ENCODE data around the gene ELFN1.

Gene ELFN1

DNA sequence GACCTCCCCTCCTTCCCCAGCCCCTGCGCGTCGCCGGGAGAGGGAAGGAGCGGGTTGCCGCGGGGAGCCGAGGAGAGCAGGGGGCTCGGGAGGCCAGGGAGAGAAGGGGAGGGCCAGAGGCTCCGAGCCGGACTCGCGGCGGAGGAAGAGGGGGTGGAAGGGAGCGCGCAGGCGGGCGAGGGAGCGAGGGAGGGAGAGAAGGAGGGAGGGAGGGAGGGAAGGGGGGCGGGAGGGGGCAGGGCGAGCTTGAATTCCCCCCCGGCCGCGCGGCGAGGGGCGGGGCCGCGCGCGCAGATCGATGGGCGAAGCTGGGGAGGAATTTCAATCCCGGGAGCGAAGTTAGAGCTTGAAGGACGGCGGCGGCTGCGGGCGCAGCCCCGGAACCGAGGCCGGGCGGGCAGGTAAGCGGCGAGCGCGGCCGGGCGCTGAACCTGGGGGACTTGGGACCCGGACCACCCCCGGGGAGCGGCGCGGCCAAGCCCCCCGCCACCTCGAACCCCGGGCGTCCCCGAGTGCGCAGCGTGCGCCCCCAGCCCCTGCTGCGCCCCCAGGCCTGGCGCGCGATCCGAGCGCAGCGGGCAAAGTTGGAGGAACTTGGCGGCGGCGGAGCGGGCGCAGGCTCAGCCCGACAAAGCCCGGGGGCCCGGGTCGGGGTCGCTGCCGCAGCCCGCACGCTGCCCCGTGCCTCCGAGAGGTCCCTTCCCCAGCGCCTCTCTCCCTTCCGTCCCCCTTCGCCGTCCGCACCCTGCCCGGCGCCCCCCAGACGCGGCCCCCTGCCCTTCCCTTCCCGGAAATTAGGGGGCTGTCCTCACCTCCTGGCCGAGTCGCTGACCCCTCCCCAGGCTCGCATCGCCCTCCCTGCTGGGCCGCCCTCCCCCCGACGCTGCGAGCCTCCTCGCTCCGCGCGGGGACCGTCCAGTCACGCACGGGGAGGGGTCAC, at the start of gene ELFN1:
ELFN1 (plus strand) TSS at position 324 of the 940 bp plus-strand sequence. CDS start 74,320 bp downstream, outside the sequence.
- no peak for DNase-seq

DNA sequence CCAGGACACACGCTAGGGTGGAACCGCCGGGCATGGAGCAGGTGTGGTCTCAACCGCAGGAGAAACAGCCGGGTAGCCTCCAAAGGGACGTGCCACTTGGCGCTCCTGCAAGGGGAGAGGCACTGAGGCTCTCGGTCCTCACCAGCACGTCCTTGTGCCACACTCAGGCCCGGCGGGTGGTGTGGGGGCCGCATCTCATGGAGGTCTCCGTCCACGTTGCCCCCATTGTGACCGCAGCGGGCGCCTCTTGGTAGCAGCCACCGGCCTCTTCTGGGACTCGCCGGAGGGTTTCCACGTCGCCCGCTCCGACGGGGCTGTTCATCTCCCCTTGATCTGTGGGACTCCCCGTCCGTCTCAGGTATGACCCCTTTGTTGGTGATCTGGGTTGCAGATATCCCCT, 49.2 kb upstream of the ELFN1 start:
- no peak for DNase-seq

DNA sequence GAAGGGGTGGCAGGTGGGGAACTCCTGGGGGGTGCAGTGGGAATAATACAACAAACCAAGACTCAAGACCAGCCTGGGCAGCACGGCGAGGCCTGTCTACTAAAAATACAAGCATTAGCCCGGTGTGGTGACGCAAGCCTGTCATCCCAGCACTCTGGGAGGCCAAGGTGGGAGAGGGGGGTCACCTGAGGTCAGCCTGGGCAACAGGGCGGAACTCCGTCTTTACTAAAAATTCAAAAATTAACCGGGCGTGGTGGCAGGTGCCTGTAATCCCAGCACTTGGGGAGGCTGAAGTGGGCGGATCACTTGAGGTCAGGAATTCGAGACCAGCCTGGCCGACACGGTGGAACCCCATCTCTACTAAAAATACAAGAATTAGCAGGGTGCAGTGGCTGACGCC, 48.4 kb upstream of the ELFN1 start:
- DNase-seq = no peak

DNA sequence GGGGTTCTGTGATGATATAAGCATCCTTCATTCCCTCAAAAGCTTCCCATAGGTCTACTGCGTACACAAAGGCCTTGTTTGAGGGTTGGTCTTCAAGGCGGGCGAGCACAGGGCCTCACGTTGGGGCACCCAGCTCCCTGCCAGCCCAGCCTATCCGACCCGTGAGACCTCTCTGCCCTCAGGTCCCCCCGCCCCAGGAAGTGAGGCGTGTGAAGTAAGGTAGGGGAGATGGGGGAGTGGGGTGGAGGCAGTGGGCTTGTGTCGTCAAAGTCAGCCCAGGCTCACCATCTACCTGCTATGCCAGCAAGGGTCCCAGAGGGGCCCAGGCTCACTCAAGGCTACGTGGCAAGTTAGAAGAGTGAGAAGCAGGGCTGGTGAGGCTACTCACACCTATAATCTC, 47.6 kb upstream of the ELFN1 start:
- no peak for DNase-seq

DNA sequence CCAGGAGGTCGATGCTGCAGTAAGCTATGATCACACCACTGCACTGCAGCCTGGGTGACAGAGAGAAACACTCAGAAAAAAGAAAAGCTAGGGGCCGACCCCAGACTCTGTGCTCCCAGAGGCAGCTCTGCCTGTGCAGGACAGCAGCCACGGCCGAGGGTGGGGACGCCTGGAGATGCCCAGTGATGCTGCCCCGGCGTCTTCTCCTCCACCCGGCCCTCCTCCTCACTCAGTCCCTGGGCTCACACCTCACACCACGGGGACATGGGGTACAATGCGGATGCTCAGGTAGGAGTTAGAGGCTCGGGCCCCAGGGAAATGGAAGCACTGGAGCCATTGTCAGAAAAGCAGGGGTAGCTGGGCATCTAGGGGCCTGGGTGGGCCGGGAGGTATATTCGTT, 46.3 kb upstream of the ELFN1 start:
- no peak for DNase-seq

DNA sequence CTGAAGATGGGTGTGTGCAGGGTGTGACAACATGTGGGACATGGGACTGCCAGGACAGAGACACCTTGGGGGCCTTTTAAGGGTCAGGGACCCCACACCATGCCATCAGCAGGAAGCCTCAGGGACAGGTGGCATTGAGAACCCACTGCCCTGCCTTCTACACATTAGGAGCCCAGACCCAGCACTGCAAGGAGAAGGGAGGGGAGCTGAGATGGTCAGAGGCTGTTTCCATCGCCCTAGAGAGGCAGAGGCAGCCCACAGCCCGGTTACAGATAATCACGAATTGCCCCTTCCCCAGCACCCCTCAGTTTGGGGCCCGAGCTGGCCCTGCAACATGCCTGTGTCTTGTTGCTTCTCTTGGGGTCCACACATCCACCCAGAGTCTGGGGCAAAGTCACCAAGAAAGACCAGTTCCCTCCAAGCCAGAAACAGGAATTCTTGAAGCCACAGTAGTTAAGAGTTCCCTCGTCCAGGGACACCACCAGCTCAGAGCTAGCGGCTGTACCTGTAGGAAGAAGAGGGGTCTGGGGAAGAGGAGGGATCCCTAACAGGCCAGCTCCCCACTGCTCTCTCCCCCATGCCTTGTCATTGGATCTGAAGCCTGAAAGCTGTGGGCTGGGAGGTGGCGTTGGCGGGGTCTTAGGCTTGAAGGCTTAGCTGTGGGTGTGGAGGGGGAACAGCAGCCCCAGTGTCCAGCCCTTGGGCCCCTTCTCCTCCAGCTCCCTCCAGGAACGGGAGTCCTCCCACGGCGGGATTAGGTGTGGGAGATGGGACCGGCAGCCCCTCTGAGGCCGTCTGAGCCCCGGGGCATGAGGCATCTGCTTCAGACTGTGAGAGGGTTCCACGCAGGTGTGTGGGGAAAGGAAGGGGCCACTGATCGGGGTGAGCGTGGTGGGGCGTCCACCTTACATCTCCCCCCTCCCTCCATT, 44.8 kb upstream of the ELFN1 start:
- no peak for DNase-seq

DNA sequence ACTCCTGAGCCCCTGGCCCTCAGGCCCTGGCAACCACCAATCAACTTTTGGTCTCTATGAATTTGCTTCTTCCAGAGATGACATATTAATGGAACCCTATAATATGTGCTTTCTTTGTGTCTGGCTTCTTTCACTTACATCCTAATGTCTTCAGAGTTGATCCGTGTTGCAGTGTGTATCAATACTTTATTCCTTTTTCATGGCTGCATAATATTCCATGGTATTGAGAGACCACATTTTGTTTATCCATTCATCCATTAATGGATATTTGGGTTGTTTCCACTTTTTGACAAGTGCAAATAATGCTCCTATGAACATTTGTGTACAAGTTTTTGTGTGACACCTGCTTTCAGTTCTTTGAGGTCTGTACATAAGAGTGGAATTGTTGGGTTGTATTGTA, 43.3 kb upstream of the ELFN1 start:
- DNase-seq = no peak

DNA sequence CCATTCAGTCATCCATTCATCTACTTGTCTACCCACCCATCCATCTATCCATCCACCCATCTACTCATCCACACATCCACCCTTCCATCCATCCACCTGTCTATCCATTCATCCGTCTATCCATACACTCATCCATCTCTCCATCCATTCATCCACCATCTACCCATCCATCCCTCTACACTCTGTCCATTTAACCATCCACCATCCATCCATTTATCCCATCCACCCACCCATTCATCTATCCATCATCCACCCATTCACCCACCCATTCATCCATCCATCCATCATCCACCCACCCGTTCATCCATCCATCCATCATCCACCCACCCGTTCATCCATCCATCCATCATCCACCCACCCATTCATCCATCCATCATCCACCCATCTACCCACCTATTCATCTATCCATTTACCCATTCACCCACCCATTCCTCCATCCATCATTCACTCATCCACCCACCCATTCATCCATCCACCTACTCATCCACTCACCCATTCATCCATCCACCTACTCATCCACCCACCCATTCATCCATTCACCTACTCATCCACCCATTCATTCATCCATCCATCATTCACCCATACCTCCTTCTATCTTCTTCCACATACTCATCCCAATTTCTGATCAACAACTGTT, 39.3 kb upstream of the ELFN1 start:
- no peak for DNase-seq

DNA sequence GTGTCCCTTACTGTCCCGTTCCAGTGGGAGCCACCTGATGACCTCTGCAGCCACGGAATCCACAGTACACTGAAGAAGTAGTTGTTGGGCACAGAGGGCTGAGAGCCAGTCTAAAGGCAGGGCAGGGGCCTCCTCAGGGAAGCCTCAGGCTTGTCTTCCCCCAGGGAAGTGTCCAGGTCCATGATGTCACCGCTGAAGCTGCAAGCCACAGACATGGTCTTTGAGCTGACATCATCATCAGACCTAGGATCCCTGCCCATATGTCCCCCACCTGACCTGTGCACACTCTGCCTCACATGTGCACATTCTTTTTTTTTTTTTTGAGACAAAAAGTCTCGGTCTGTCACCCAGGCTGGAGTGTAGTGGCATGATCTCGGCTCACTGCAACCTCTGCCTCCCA, 38.4 kb upstream of the ELFN1 start:
- no peak for DNase-seq

DNA sequence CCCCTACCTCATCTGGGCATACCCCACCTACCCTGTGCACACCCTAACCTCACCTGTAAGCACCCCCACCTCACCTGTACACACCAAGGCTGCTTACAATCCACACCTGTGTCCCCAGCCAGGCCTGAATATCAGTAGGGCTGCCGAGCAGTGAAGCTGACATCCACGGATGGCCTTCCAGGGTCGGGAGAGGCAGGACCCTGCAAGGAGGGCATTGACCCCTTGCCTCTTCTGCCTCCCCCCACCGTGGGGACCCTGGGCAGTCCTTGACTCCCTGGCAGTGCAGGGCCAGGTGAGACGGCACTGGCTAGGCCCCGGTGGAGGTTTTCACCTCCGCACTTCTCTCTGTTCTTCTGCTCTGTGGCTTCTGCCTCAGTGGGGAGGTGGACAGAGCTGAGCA, 37.6 kb upstream of the ELFN1 start:
- DNase-seq = no peak

DNA sequence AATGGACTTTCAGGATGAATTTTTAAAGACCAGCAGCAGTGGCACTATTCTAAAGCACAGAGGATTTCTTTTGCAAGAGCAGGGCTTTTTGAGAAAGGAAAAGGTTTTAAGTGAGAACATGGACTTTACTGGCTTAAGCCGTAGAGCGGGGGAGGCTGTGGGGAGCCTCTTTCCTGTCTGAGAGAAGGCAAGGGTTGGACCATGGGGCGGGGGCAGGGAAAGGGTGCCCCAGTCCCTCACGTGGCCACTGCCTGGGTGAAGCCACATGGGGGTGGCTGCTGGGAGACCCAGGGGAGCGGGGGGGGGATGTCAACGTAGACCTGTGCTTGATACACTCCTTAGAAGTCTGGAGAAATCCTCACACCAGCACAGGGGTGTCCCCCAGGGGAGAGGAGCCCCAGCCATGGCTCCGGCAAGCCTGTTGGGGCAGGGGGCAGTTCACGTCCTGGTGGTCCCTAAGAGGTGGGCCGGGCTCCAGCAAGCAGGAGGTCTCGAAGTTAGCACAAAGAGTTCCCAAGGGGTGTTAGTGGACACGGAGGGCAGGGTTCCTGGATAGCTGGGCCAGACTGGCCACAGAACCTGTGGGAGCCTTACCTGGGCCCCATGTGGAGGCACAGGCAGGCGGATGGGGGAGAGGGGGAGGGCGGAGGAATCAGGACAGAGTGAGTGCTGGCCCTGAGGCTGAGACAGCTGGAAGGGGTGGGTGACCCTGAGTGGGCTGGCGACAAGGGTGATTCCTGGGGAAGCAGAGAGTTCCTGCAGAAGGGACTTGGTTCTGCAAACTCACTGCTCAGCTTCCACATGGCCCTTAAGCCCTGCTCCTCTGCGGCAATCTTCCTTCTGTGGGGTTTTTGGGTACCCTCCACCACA, 36.9 kb upstream of the ELFN1 start:
- no peak for DNase-seq

DNA sequence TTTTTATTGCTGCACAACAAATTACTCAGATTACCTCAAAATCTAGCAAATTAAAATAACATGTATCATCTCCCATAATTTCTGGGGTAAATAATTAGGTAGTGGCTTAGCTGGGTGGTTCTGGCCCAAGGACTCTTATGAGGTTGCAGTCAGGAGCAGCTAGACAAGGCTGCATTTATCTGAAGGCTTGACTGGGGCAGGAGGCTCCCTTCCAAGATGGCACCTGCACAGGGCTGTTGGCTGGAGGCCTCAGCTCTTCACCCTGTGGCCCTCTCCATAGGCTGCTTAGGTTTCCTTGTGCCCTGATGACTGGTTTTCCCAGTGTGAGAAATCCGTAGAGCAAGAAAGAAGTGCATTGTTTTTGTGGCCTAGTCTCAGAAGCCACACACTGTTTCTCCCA, 34.7 kb upstream of the ELFN1 start:
- DNase-seq = no peak

DNA sequence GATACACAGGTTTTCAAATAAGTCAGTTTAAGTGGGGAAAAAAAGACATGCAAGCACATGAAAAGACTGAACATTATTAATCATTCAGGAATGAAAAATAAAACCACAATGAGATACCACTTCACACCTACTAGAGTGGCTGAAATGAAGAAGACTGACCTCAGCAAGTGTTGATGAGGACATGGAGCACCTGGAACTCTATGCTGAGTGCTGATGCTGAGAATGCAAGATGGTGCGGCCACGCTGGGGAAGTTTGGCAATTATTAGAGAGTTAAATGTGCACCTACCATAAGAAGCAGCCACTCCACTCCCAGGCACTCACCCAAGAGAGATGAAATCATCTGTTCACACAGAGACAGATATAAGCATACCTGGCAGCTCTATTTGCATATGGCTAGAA, 32.9 kb upstream of the ELFN1 start:
- no peak for DNase-seq

DNA sequence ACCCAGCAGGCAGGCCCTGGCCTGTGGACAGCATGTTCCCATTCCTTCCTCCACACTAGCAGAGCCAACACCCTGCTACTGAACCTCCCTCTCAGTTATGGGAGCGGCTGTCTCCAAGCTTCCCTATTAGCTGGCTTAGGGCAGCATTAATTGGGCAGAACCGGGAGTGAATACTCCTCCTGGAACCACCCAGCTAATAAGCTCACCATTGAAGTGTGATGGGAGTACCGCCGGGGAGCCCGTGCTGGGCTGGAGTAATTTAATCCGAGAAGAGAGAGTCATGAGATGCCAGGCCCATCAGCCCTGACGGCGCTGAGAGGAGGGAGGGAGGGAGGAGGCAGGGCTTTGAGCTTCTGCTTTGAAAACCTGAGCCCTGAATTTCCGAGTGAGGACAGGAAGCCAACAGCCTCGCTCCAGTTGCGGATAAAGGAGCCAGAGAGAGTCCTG, 31.8 kb upstream of the ELFN1 start:
- DNase-seq = no peak

DNA sequence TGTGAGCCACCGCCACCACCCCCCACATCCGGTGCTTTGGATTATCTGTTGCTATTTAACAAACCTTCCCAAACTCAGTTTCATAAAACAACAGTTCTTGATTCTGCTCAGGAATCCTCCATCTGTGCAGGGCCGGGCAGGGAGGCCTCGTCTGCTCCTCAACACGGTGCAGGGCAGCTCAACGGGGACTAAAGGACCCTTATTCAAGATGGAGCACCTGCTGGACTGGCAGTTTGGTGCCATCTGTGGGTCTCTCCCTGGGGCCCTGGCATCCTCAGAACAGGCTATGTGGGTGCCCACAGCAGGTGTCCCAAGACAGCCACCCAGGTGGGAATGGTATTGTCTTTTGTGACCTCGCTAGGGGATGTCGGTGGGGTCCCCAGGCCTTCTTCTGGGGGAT, 31.0 kb upstream of the ELFN1 start:
- no peak for DNase-seq

DNA sequence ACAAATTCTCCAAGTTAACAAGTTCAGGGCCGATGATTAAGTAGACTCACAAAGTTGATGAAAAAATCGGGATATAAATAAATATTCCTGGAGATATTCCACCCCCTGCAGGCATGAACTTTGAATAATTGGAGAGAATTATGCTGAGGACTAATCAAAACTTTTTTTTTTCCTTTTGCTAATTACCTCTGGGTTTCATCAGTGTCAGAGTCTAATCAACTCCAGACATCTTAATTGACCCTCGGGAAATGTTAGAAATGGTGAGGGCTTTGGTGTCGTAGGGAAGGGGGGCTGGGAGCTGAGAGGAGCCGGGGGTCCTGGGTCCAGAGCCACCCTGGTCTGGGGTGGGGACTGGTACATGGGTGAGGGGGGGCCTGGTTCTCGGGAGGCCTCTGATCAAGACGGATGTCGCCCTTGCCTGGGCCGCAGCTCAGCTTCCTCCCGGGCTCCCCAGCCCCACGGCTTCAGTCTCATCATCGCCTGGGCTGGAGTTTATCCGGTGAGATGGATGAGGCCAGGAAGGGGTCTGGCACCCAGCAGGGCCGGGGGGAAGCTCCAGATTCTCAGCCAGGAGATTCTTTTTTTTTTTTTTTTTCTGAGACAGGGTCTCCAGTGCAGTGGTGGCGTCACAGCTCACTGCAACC, 30.4 kb upstream of the ELFN1 start:
- no peak for DNase-seq

DNA sequence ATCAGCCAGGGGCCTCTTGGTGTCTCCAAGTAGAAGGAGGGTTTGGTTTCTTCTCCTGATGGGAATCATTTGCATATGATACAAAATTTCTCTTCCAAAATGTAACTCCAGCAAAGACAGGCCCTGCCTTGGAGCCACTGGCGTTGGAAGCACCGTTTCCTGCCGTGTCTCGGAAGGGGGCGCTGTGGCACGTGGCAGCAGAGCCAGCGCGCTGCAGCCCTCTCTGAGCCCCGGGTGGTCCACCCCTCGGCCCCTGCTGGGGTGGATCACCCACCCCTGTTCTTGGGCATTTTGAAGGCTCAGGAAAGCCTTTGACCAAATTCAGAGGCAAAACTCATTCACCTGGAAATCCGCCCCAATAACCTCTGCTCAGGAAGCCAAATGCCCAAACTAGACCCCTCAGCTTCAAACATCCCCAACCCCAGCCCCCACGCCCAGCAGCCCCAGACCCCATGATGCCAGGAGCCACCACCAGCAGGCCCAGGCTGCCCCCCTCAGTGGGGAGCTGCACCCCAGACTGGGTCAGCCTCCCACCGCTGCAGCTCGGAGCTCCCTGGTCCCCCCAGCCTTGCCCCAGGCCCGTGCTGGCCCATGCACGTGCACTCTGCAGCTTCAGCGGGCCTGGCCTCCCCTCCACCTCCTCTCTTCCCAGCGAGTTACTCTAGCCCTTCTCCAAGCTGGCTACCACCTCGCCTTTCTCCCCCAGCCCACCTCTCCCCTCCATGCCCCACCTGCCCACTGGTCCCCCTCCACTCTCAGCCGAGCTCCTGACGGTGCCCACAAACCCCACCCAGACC, 29.5 kb upstream of the ELFN1 start:
- no peak for DNase-seq

DNA sequence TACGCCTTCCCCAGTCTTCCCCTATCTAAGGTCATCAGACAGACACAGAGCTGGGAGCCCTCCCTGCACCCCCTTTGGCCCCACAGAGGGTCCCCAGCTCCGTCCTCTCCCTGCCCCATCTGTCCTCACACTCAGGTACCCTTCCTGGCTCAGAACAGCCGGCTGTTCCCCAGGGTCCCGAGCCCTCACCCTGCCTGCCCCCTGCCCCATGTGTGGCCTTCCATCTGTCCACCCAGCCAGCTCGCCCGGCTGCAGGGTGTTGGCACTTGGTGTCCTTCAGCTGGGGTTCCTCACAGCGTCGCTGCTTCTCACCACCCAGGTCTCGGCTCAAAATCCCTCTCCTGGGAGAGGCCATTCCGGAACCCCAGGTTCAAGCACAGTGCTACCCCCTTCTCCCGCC, 28.9 kb upstream of the ELFN1 start:
- no peak for DNase-seq

DNA sequence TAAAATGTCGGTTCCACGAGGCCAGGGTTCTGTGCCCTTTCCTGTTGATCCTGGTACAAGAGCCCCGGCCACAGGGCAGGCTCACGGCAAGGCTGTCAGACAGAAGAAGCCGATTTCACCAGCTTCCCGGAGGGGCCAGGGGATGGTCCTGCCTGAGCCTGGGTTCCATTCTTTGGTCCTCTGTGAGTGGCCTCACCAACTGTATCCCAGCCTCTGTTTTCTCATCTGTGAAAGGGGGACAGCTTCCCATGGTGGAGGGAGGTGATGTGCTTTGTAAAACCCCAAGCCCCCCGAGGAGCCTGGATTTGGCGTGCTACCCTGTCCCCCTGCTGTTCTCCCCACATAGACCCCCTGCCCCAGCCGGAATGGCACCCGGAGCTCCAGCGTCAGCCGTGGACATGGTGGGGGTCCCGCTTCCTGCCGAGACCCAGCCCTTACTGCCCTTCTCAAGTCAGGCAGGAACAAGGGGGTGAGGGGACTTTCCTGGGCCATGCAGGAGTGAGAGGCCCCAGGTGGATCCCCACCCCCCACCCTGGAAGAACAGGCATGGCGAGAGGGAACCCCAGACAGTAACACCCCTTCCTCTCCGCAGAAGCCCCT, 28.3 kb upstream of the ELFN1 start:
- no peak for DNase-seq

DNA sequence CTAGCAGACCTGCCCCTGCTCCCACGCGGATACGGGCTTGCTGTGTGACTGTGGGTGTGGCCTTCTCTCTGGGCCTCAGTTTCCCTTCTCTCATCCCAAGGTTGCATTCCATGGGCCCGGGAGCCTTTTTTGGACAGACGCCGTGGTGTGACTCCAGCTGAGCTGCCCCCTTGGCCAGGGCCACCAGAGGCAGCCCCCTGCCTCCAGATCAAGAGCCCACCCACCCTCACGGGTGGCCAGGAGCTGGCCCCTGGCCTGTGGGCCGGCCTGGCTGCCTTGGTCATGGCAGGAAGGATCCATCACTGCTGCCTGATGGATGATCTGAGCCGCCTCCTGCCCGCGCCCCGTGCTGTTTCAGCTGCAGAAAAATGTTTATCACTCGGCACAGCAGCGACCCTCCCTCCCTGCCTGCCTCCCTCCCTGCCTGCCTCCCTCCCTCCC, 27.8 kb upstream of the ELFN1 start:
- no peak for DNase-seq
